GM23248 (cell line): Measurements from ENCODE around the gene FRY.

Experiments used
- EZH2 ChIP-seq: fragments of 200-600 bp; sonication (generic); IDR thresholded peaks from 2 replicates; pipeline ENCODE4 v1.6.1; 2018; ENCODE audit warnings: antibody characterized with exemption, mild to moderate bottlenecking; ENCODE audit not compliant: insufficient read depth, poor library complexity, severe bottlenecking
- EZH2phosphoT487 ChIP-seq: fragments of 200-600 bp; sonication (generic); IDR thresholded peaks from 2 replicates; pipeline ENCODE4 v1.6.1; 2018; ENCODE audit warnings: antibody characterized with exemption, moderate library complexity, mild to moderate bottlenecking, low read depth; ENCODE audit not compliant: insufficient read depth

- TF ChIP-seq EZH2phosphoT487 (no peak), EZH2 (no peak)
These were observed 267.1 kb downstream of the FRY start for GRCh38 chr13:32298695-32299094.
